HEK293T (cell line): Measurements from ENCODE around the gene PRRT4.

Experiments used
- CTCF ChIA-PET: fragments of 350-600 bp; formaldehyde crosslinking; extraction: SDS; loops from one replicate; lab custom pipeline; 2021; ENCODE audit warnings: antibody characterized with exemption, inconsistent platforms; lab: Yijun Ruan, JAX
- POLR2A ChIA-PET: fragments of 350-600 bp; formaldehyde crosslinking; extraction: SDS; loops from one replicate; lab custom pipeline; 2020; ENCODE audit warnings: antibody characterized with exemption, inconsistent platforms; lab: Yijun Ruan, JAX
- DNase-seq: peaks from one replicate; pipeline ENCODE4 v3.0.0; 2012; ENCODE audit warnings: mixed read lengths; ENCODE audit errors: extremely low spot score
- ARNT ChIP-seq: fragments of 450-650 bp; IDR thresholded peaks from 2 replicates; pipeline ENCODE4 v1.6.1; 2017; ENCODE audit warnings: mild to moderate bottlenecking
- BHLHE40 ChIP-seq: fragments of 450-650 bp; IDR thresholded peaks from 2 replicates; pipeline ENCODE4 v1.6.1; 2016; ENCODE audit warnings: mild to moderate bottlenecking, moderate library complexity, borderline replicate concordance
- CTBP1 ChIP-seq: fragments of 450-650 bp; IDR thresholded peaks from 2 replicates; pipeline ENCODE4 v1.6.1; 2016; ENCODE audit warnings: borderline replicate concordance
- ELF4 ChIP-seq: fragments of 450-650 bp; IDR thresholded peaks from 2 replicates; pipeline ENCODE4 v1.6.1; 2017; ENCODE audit warnings: antibody characterized with exemption
- FOXA1 ChIP-seq: fragments of 450-650 bp; IDR thresholded peaks from 2 replicates; pipeline ENCODE4 v1.6.1; 2016; ENCODE audit warnings: mild to moderate bottlenecking
- FOXK2 ChIP-seq: fragments of 450-650 bp; IDR thresholded peaks from 2 replicates; pipeline ENCODE4 v1.6.1; 2016; ENCODE audit warnings: mild to moderate bottlenecking
- FOXM1 ChIP-seq: fragments of 450-650 bp; IDR thresholded peaks from 2 replicates; pipeline ENCODE4 v1.6.1; 2017; ENCODE audit warnings: mild to moderate bottlenecking, borderline replicate concordance
- HDGF ChIP-seq: fragments of 450-650 bp; IDR thresholded peaks from 2 replicates; pipeline ENCODE4 v1.6.1; 2017; ENCODE audit warnings: antibody characterized with exemption, borderline replicate concordance
- L3MBTL2 ChIP-seq: fragments of 450-650 bp; conservative IDR thresholded peaks from 2 replicates; pipeline ENCODE4 v1.6.1; 2016; ENCODE audit warnings: mild to moderate bottlenecking
- LEF1 ChIP-seq: fragments of 450-650 bp; IDR thresholded peaks from 2 replicates; pipeline ENCODE4 v1.6.1; 2017; ENCODE audit warnings: mild to moderate bottlenecking, borderline replicate concordance
- NFRKB ChIP-seq: fragments of 450-650 bp; IDR thresholded peaks from 2 replicates; pipeline ENCODE4 v1.6.1; 2016; ENCODE audit warnings: mild to moderate bottlenecking, moderate library complexity
- SP1 ChIP-seq: fragments of 450-650 bp; IDR thresholded peaks from 2 replicates; pipeline ENCODE4 v1.6.1; 2017
- SUZ12 ChIP-seq: fragments of 450-650 bp; IDR thresholded peaks from 2 replicates; pipeline ENCODE4 v1.6.1; 2016; ENCODE audit warnings: mild to moderate bottlenecking
- TARDBP ChIP-seq: fragments of 450-650 bp; IDR thresholded peaks from 2 replicates; pipeline ENCODE4 v1.6.1; 2016
- ZNF384 ChIP-seq: fragments of 450-650 bp; IDR thresholded peaks from 2 replicates; pipeline ENCODE4 v1.6.1; 2016
- TF ChIP-seq, protein P1 (sequence below): fragments of 450-650 bp; IDR thresholded peaks from 2 replicates; pipeline ENCODE4 v1.6.1; 2016

Gene PRRT4

GRCh38 chr7:128357217-128357613, 4.3 kb downstream of the PRRT4 start:
- DNase-seq: no peak
- POLR2A ChIA-PET: interaction anchor here (0.6 to 1.6 kb wide), 3 partner anchors 13 to 119 kb away, joined by 3 to 4 read pairs (median 3); partner anchors contain the start of genes METTL2B and RBM28
- CTCF ChIA-PET: interaction anchor here (0.8 to 1.3 kb wide), 4 partner anchors 10 to 70 kb away, joined by 3 to 10 read pairs (median 4); no protein-coding TSS in a partner anchor
- TF ChIP-seq FOXA1 (no peak), TARDBP (no peak), ZNF384 (no peak), SUZ12 (no peak), BHLHE40 (no peak), FOXM1 (no peak), ELF4 (no peak), FOXK2 (no peak), L3MBTL2 (no peak), ARNT (no peak), CTBP1 (no peak), HDGF (no peak), SP1 (no peak), LEF1 (no peak), NFRKB (no peak)
- TF ChIP-seq, protein P1, sequence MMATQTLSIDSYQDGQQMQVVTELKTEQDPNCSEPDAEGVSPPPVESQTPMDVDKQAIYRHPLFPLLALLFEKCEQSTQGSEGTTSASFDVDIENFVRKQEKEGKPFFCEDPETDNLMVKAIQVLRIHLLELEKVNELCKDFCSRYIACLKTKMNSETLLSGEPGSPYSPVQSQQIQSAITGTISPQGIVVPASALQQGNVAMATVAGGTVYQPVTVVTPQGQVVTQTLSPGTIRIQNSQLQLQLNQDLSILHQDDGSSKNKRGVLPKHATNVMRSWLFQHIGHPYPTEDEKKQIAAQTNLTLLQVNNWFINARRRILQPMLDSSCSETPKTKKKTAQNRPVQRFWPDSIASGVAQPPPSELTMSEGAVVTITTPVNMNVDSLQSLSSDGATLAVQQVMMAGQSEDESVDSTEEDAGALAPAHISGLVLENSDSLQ: no peak

- ChIA-PET CTCF (interaction anchor here (1.0 kb wide), 1 partner anchor 9 kb away, joined by 6 read pairs; no protein-coding TSS in a partner anchor), POLR2A (interaction anchor here (1.4 to 1.6 kb wide), 2 partner anchors 13 to 120 kb away, joined by 3 to 4 read pairs; partner anchors contain the start of genes METTL2B and RBM28)
- TF ChIP-seq SUZ12 (no peak), FOXA1 (no peak), HDGF (no peak), ARNT (no peak), TARDBP (no peak), FOXM1 (no peak), LEF1 (no peak)
- TF ChIP-seq, protein P1: no peak
- no peak for DNase-seq
Observed at GRCh38 chr7:128356546-128357216, 4.8 kb downstream of the PRRT4 start.

DNA sequence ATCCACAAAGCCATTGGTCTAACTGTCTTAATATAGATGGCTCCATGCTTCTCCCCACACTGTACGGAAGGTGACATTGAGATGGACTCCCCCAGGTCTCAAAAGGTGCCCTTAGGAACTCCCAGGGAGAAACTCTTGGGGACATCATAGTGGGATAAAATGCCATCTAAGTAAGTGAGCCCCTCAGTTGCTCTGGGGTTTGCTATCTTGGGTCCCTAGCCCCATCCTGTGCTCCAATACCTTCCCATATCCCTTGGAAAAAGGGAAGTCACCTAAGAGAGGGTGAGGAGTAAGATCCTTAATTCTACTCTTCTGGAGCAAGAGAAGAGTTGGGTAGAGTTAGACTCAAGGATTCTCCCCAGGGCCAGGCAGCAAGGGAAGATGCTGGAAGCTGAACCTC, 7.9 kb downstream of the PRRT4 start:
- CTCF ChIA-PET: interaction anchor here (1.0 kb wide), 1 partner anchor 34 kb away, joined by 3 read pairs; no protein-coding TSS in a partner anchor
- POLR2A ChIA-PET: no interaction called here
- TF ChIP-seq CTBP1 (no peak), SP1 (no peak), SUZ12 (no peak), FOXK2 (no peak), TARDBP (no peak), NFRKB (no peak), FOXM1 (no peak), LEF1 (no peak), BHLHE40 (no peak), ELF4 (no peak), ARNT (no peak), FOXA1 (no peak), ZNF384 (no peak), L3MBTL2 (no peak), HDGF (no peak)
- TF ChIP-seq, protein P1: no peak
- no peak for DNase-seq

DNA sequence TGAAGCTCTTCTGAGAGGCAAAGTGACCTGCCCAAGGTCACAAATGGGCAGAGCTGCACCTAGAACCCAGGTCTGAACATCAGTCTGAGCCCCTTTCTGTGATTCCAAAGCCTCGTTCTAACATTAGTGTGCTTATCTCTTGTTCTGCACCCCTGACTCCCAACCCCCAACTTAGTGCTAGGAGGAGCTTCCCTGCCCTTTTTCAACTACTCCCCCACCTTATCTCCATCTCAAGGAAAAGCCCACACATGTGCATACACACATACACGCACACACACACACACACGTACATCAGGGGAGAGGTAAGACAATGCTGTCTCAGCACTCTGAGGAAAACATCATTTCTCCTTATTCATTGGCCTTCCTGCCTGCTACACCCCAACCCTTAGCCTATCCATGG, 8.3 kb downstream of the PRRT4 start:
- ChIA-PET CTCF (interaction anchor here (0.7 to 1.0 kb wide), 2 partner anchors 28 to 35 kb away, joined by 3 to 5 read pairs; no protein-coding TSS in a partner anchor), POLR2A (no interaction called here)
- DNase-seq: no peak
- no peak for TF ChIP-seq HDGF
- no peak for TF ChIP-seq TARDBP
- TF ChIP-seq L3MBTL2: no peak
- TF ChIP-seq ELF4: no peak

DNA sequence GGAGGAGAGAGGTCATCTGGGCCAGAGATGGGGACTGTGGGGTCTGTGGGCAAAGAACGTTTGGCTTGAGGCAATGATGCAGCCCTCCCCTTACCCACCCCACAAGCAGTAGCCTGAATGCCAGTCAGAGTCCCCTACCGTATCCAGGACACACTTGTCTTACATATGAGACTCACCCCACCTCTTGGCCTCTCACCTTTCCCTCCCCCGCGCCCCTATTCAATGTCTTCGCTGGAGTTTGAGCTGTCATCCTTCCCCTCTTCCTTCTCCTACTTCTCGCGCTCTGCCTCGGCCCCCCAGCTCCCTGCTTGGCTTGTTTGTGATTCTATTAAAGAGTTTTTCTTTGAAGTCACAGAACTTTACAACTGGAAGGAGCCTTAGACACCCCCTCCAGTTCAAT, 8.9 kb downstream of the PRRT4 start:
- ChIA-PET POLR2A (no interaction called here), CTCF (interaction anchor here (0.7 to 1.0 kb wide), 2 partner anchors 28 to 35 kb away, joined by 3 to 5 read pairs; no protein-coding TSS in a partner anchor)
- no peak for TF ChIP-seq LEF1
- no peak for DNase-seq

DNA sequence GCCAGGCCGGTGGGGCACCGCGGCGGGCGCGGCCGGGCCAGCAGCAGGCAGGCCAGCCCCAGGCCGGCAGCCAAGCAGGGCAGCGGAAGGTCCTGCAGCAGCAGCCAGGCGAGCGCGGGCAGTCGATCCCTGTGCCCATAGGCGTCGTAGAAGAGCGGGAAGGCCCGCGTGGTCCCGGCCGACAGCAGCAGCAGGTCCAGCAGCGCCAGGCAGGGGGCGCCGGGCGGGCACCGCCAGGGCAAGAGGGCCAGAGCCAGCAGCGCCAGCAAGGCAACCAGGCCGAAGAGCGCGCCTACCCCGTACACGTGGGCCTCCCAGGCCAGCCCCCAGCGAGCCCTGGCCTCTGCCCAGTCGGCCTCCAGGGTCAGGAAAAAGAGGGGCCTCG, 9.3 kb downstream of the PRRT4 start:
- TF ChIP-seq LEF1: no peak
- no peak for TF ChIP-seq ZNF384
- no peak for DNase-seq
- CTCF ChIA-PET: no interaction called here
- POLR2A ChIA-PET: no interaction called here
